Cardiac muscle cell (in vitro differentiated cells and primary cell): ENCODE measurements around the gene BHLHE23. TPM values are rescaled to one million over a fixed set of nuclear protein-coding genes. Genes with fewer than 3 reads are reported as not detected.

ENCODE experiments used
- DNase-seq, 2 donors: peaks; one replicate each; pipeline versions ENCODE4 v3.0.0 to v3.0.0-alpha.2; 2010 to 2017; ENCODE audit warnings: low read depth in 1 of 2, low spot score in 1 of 2
- H3K27ac ChIP-seq: fragments of 200-600 bp; sonication (generic); 2 replicates; pipeline ENCODE4 v1.5.1; 2016
- H3K27me3 ChIP-seq: fragments of 200-600 bp; sonication (generic); 2 replicates; pipeline ENCODE4 v1.6.0; 2016; ENCODE audit warnings: control low read depth
- H3K36me3 ChIP-seq: fragments of 200-600 bp; sonication (generic); 2 replicates; pipeline ENCODE4 v1.5.1; 2016; ENCODE audit warnings: control low read depth
- H3K4me1 ChIP-seq: fragments of 200-600 bp; sonication (generic); 2 replicates; pipeline ENCODE4 v1.8.1; 2017; ENCODE audit warnings: low read depth, mild to moderate bottlenecking, mixed run types
- H3K4me3 ChIP-seq: fragments of 200-600 bp; sonication (generic); 2 replicates; pipeline ENCODE4 v1.5.1; 2016; ENCODE audit warnings: mild to moderate bottlenecking
- H3K9me3 ChIP-seq: fragments of 200-600 bp; sonication (generic); 2 replicates; pipeline ENCODE4 v1.5.1; 2017; ENCODE audit warnings: low read depth, mild to moderate bottlenecking, control low read depth
- polyA plus RNA-seq: library from polyadenylated mRNA; unstranded; fragments of >200 nt; fragmentation: Nextera tagmentation; extraction: Ambion mirVana; gene quantifications from 2 replicates; pipeline ENCODE4 v1.2.1, GENCODE V29; 2016
- total RNA-seq: library from RNA; depleted of rRNA; stranded (reverse); fragments of >200 nt; gene quantifications from 2 replicates; pipeline ENCODE4 v1.2.3, GENCODE V29; 2016
- TF ChIP-seq, protein P1 (sequence below): IDR thresholded peaks from 2 replicates; pipeline ENCODE4 v1.5.1; 2012; ENCODE audit warnings: low read depth, mild to moderate bottlenecking, low read length

Gene BHLHE23
- total and polyA plus RNA-seq, 2 experiments from 2014 or later, result not detected

DNA sequence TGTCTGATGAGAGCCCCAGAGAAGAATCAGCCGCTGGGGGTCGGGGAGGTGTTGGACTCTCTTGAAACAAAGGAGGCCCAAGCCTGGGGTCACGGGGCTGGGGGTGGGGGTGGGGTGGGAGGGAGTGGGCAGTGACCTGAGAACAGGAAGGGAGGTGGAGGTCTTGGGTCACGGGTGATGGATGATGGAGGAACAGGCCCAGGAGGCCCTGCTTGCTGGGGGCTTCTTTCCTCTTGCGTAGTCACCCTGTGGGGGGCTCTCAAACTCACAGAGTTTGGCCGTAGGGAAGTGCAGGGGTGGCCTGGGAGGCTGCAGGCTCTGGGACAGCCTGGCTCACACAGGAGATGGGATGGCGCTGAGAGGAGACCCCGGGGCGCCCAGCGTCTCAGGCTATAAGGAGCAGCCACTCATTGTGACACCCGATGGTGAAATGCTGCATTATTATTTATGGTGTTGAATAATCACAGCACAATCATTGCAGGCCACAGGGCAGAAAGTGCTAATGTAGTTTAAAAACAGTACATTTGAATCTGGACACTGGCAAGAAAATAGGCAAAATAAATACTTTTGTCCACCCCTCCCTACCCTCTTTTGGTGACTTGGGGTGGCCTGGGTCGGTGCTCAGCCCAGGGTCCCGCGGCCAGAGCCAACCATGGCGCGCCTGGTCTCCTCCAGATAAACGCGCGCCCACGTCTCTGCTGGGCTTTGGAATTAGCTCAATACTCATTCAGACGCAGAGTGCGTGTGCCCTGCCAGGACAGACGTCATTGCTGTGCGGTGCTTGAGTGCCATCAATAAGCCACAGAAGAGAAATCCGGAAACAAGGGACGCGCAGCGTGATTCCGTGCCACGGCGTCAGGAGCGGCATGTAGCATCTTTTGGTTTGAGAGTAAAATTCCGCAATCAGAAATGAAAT, 27.3 kb upstream of the BHLHE23 start:
- H3K27me3 ChIP-seq, result peaks cover 51% of the 10 kb centered on the region
- DNase-seq, result no peak
- no peaks in the 10 kb centered on the region for H3K36me3 ChIP-seq
- no peak overlapping the region for H3K4me3 ChIP-seq
- no peaks in the 10 kb centered on the region for H3K9me3 ChIP-seq
- TF ChIP-seq, protein P1, sequence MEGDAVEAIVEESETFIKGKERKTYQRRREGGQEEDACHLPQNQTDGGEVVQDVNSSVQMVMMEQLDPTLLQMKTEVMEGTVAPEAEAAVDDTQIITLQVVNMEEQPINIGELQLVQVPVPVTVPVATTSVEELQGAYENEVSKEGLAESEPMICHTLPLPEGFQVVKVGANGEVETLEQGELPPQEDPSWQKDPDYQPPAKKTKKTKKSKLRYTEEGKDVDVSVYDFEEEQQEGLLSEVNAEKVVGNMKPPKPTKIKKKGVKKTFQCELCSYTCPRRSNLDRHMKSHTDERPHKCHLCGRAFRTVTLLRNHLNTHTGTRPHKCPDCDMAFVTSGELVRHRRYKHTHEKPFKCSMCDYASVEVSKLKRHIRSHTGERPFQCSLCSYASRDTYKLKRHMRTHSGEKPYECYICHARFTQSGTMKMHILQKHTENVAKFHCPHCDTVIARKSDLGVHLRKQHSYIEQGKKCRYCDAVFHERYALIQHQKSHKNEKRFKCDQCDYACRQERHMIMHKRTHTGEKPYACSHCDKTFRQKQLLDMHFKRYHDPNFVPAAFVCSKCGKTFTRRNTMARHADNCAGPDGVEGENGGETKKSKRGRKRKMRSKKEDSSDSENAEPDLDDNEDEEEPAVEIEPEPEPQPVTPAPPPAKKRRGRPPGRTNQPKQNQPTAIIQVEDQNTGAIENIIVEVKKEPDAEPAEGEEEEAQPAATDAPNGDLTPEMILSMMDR, result no peak
- no peak overlapping the region for H3K27ac ChIP-seq
- H3K4me1 ChIP-seq, result no peaks in the 10 kb centered on the region

DNA sequence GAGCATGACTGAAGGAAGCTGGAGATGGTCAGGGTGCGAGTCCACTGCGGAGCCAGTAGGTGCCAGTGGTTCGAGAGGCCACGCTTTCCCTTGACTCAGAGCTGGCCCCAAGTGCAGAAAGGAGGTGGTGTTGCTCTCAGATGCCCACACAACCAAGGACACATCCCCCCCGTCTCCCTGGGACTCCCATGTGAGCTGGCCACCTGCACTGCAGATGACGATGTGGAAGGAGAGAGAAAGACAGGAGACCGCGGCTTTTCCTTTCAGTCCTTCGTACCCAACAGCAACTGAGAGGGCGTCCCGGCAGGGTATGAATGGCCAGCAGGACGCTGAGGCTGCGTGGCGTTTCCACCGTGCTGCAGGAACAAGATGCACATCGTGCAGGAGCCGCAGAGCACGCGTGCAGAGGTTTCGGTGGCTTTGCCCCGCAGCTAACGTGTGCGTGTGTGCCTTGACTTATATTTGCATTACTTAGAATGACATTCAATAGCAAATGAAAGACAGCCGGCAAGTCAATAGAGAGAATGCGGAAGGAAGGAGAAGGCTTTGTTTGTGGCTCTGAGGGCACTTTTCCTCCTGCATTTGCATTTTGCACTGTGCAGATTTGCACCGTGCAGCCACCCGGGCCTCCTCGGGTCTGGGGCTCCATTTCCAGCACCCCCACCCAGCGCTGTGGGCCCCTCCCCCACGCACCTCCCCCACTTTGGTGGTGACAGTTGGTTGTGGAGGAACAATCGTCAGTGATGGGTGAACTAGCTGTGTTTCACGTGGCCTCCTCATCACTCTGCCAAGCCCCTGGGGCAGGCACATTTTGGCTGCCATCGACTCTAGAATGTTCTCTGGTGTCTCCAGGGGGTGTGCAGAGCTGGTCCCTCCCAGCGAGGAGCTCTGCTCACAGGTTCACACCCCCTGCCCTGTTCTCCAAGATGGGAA, 26.4 kb upstream of the BHLHE23 start:
- no peak overlapping the region for H3K4me3 ChIP-seq

DNA sequence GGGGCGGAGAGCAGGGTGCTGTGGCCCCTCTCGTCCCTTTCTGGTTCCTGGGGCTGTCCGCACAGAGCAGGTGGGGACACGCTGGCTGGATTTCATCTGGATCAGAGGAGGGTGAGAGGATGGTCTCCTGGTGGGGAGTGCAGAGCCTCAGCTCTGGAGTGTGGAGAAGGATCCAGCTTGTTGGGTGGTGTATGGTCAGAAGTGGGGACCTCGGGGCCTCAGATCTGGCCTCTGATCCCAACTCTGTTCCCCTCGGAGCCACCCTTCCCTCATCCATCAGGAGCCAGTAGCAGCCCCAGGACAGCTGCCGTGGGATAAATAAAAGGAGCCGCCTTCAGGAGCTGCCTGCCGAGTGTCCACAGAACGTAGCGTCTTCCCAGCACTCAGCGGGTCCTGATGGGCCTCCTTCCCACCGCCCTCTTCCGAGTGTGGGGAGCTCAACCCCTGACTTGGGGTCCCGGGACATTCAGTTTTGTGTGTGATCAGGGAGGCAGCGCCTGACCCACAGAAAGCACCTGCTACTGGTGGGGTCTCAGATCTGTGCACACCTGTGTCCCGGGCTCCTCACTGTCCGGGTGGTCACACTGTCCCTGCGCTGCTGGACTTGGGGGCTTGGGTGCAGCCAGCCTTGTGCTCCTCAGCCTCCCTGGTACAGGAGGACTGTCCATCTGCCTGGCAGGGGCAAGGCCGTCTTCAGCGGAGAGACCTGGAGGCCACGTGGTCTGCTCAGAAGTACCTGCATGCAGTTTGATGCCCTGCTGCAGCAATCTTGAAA, 25.4 kb upstream of the BHLHE23 start:
- Histone ChIP-seq H3K27me3 (peaks cover 63% of the 10 kb centered on the region), H3K4me1 (no peaks in the 10 kb centered on the region), H3K4me3 (no peak overlapping the region), H3K27ac (no peak overlapping the region), H3K9me3 (no peaks in the 10 kb centered on the region), H3K36me3 (no peaks in the 10 kb centered on the region)
- TF ChIP-seq, protein P1, result no peak
- DNase-seq, result no peak

More for the DNA sequence above, 26.4 kb upstream of the BHLHE23 start:
- TF ChIP-seq, protein P1, result no peak
- Histone ChIP-seq H3K27ac (no peak overlapping the region), H3K36me3 (no peaks in the 10 kb centered on the region), H3K9me3 (no peaks in the 10 kb centered on the region), H3K27me3 (peaks cover 57% of the 10 kb centered on the region), H3K4me1 (no peaks in the 10 kb centered on the region)
- peak in 1 of 2 donors; percentile 31 for DNase-seq

DNA sequence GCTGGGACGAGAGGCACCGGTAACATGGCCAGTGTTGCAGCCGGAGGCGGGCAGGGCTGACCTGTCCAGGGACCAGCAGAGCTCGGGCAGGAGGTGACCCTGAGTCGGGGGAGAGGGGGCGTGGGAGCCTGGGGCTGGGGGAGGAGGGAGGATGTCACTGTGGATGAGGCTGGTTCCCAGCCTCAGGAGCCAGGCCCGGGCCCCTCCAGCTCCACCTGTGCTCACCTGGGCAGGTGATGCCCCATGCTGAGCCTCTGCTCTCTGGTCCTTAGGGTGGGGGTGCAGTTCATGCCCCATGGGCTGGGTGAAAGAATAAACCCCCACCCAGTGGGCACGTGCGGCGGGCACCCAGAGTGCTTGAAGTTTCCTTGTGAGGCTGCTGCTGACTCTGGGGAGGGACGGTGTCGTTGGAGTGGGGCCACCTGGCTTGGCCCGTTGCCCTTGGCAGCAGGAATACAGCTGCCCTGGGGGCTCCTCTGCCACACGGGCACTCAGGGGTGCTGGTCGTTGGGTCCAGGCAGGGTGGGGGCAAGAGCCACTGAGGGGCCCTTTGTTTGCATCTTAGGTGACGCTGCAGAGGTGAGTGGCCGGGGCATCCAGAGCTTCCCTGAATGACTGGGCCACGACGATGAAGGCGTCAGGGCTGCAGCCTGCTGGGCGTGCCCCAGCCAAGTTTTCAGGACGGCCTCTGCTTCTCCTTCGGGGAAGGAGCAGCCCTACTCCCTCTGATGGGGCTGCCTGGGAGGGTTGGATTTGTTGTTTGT, 24.7 kb upstream of the BHLHE23 start:
- no peaks in the 10 kb centered on the region for H3K36me3 ChIP-seq
- H3K9me3 ChIP-seq, result no peaks in the 10 kb centered on the region
- peaks cover 70% of the 10 kb centered on the region for H3K27me3 ChIP-seq
- TF ChIP-seq, protein P1, result no peak
- DNase-seq, result no peak
- no peak overlapping the region for H3K4me3 ChIP-seq
- H3K27ac ChIP-seq, result no peak overlapping the region
- no peaks in the 10 kb centered on the region for H3K4me1 ChIP-seq
